HG03432 (cell line): Measurements from ENCODE around the gene AFAP1.

ENCODE experiments used
- ATAC-seq: cut with Tn5 transposase; IDR thresholded peaks from one replicate; pipeline ENCODE4 v1.9.1; 2021; ENCODE audit warnings: mild to moderate bottlenecking, moderate library complexity; ENCODE audit not compliant: unreplicated experiment

AFAP1 gene

GRCh38 chr4:7847206-7847605 lies 92.5 kb downstream of the AFAP1 start:
- ATAC-seq: no peak

GRCh38 chr4:7845493-7846128 lies 94.0 kb downstream of the AFAP1 start:
- no peak for ATAC-seq

- no peak for ATAC-seq
Measured at GRCh38 chr4:7844594-7844991, 95.1 kb downstream of the AFAP1 start.

- peak; percentile 63 for ATAC-seq
Measured at GRCh38 chr4:7843831-7844593, 95.6 kb downstream of the AFAP1 start.

- no peak for ATAC-seq
Measured at GRCh38 chr4:7842384-7843279, 97.0 kb downstream of the AFAP1 start.

- no peak for ATAC-seq
Measured at GRCh38 chr4:7841894-7842293, 97.8 kb downstream of the AFAP1 start.

GRCh38 chr4:7841071-7841470 lies 98.6 kb downstream of the AFAP1 start:
- ATAC-seq: no peak

GRCh38 chr4:7839856-7840255 lies 99.8 kb downstream of the AFAP1 start:
- ATAC-seq: no peak

- no peak for ATAC-seq
Measured at GRCh38 chr4:7838136-7838782, 101.4 kb downstream of the AFAP1 start.

GRCh38 chr4:7837597-7838135 lies 102.0 kb downstream of the AFAP1 start:
- ATAC-seq: no peak

- ATAC-seq: no peak
Measured at GRCh38 chr4:7831858-7832730, 107.6 kb downstream of the AFAP1 start.

- ATAC-seq: no peak
Measured at GRCh38 chr4:7831330-7831729, 108.3 kb downstream of the AFAP1 start.

- ATAC-seq: no peak
Measured at GRCh38 chr4:7830747-7831146, 108.9 kb downstream of the AFAP1 start.

GRCh38 chr4:7829652-7830580 lies 109.7 kb downstream of the AFAP1 start:
- no peak for ATAC-seq

- no peak for ATAC-seq
Measured at GRCh38 chr4:7828793-7829301, 110.8 kb downstream of the AFAP1 start.

- ATAC-seq: no peak
Measured at GRCh38 chr4:7828011-7828720, 111.5 kb downstream of the AFAP1 start.

GRCh38 chr4:7827566-7827965 lies 112.1 kb downstream of the AFAP1 start:
- ATAC-seq: no peak

GRCh38 chr4:7826909-7827306 lies 112.8 kb downstream of the AFAP1 start:
- ATAC-seq: no peak
